Neuronal stem cell (in vitro differentiated cells): Measurements from ENCODE around the gene MOB1A.

Source experiments
- DNase-seq: peaks from one replicate; pipeline ENCODE4 v3.0.0-alpha.2; 2013; ENCODE audit warnings: low spot score
- H2AFZ ChIP-seq: one replicate; pipeline ENCODE4 v1.6.1; 2013; ENCODE audit warnings: mild to moderate bottlenecking, low read length, inconsistent platforms
- H2AK5ac ChIP-seq: 2 replicates; pipeline ENCODE4 v1.6.1; 2013; ENCODE audit warnings: low read depth, mild to moderate bottlenecking, inconsistent platforms, low read length, moderate library complexity, mixed read lengths
- H2BK120ac ChIP-seq: 2 replicates; pipeline ENCODE4 v1.6.1; 2013; ENCODE audit warnings: low read depth, mild to moderate bottlenecking, inconsistent platforms, low read length, moderate library complexity, mixed read lengths
- H2BK12ac ChIP-seq: one replicate; pipeline ENCODE4 v1.6.1; 2013; ENCODE audit warnings: low read length, inconsistent platforms
- H2BK15ac ChIP-seq: 2 replicates; pipeline ENCODE4 v1.6.1; 2013; ENCODE audit warnings: mild to moderate bottlenecking, low read length, inconsistent platforms, mixed read lengths
- H2BK5ac ChIP-seq: one replicate; pipeline ENCODE4 v1.6.1; 2013; ENCODE audit warnings: inconsistent platforms, mild to moderate bottlenecking, low read length, moderate library complexity
- H3K14ac ChIP-seq: one replicate; pipeline ENCODE4 v1.6.1; 2013; ENCODE audit warnings: low read length, inconsistent platforms
- H3K18ac ChIP-seq: 2 replicates; pipeline ENCODE4 v1.6.1; 2013; ENCODE audit warnings: low read length, inconsistent platforms
- H3K23ac ChIP-seq: 2 replicates; pipeline ENCODE4 v1.6.1; 2013; ENCODE audit warnings: low read depth, mild to moderate bottlenecking, mixed read lengths, low read length, inconsistent platforms; ENCODE audit not compliant: poor library complexity
- H3K27ac ChIP-seq: replicated peaks from 3 replicates; pipeline ENCODE4 v1.5.1; 2013; ENCODE audit warnings: low read length, inconsistent platforms
- H3K27me3 ChIP-seq, 3 experiments: 2 replicates each; pipeline ENCODE4 v1.6.1; 2013; ENCODE audit warnings: low read length in 3 of 3, mild to moderate bottlenecking in 2 of 3, inconsistent platforms in 1 of 3, low read depth in 1 of 3, mixed read lengths in 1 of 3, moderate library complexity in 1 of 3; ENCODE audit not compliant: control insufficient read depth in 3 of 3, insufficient read depth in 3 of 3
- H3K36me3 ChIP-seq, 2 donors: replicated peaks in 1 of 2; 2 replicates each; pipeline ENCODE4 v1.6.1; 2013; ENCODE audit warnings: low read length in 2 of 2; ENCODE audit not compliant: control insufficient read depth in 2 of 2, insufficient read depth in 2 of 2
- H3K4ac ChIP-seq: 2 replicates; pipeline ENCODE4 v1.6.1; 2013; ENCODE audit warnings: inconsistent platforms, mild to moderate bottlenecking, low read length, moderate library complexity
- H3K4me1 ChIP-seq, 2 donors: 1 replicate in 1 of 2; 2 replicates in 1 of 2; pipeline ENCODE4 v1.6.1; 2013; ENCODE audit warnings: low read length in 2 of 2, low read depth in 1 of 2; ENCODE audit not compliant: control insufficient read depth in 2 of 2, insufficient read depth in 1 of 2
- H3K4me2 ChIP-seq: one replicate; pipeline ENCODE4 v1.6.1; 2013; ENCODE audit warnings: mild to moderate bottlenecking, low read length, inconsistent platforms; ENCODE audit not compliant: insufficient read depth, poor library complexity, severe bottlenecking
- H3K4me3 ChIP-seq, 2 donors: 2 replicates each; pipeline ENCODE4 v1.5.1; 2013; ENCODE audit warnings: low read length in 2 of 2, mild to moderate bottlenecking in 2 of 2, inconsistent platforms in 1 of 2, moderate library complexity in 1 of 2
- H3K79me1 ChIP-seq: one replicate; pipeline ENCODE4 v1.6.1; 2013; ENCODE audit warnings: low read depth, mild to moderate bottlenecking, inconsistent platforms, low read length, moderate library complexity
- H3K9ac ChIP-seq: one replicate; pipeline ENCODE4 v1.6.1; 2013; ENCODE audit warnings: mild to moderate bottlenecking, low read depth, low read length, inconsistent platforms; ENCODE audit not compliant: poor library complexity
- H3K9me3 ChIP-seq, 2 donors: replicated peaks in 1 of 2; 2 replicates each; pipeline versions ENCODE3 to v1.6.1; 2013; ENCODE audit warnings: low read length in 2 of 2, mild to moderate bottlenecking in 2 of 2, inconsistent platforms in 1 of 2, low read depth in 1 of 2, mixed read lengths in 1 of 2, moderate library complexity in 1 of 2; ENCODE audit not compliant: control insufficient read depth in 2 of 2, insufficient read depth in 1 of 2
- H4K8ac ChIP-seq: one replicate; pipeline ENCODE4 v1.6.1; 2013; ENCODE audit warnings: low read depth, mild to moderate bottlenecking, inconsistent platforms, low read length, moderate library complexity
- H4K91ac ChIP-seq: one replicate; pipeline ENCODE4 v1.6.1; 2013; ENCODE audit warnings: low read length, low read depth, mild to moderate bottlenecking, inconsistent platforms; ENCODE audit not compliant: poor library complexity
- WGBS, 2 donors: extraction: QIAGEN DNeasy Blood & Tissue Kit; methylation state at CpG; one replicate each; pipeline ENCODE4 v1.1.7; 2013; ENCODE audit warnings: missing lambda C conversion rate in 2 of 2, mixed read lengths in 1 of 2; ENCODE audit not compliant: insufficient read length in 2 of 2, insufficient replicate concordance in 1 of 2; ENCODE audit errors: extremely low coverage in 2 of 2; 5-methylcytosine and 5-hydroxymethylcytosine counted together

Gene MOB1A

GRCh38 chr2:74212702-74213410 lies 34.2 kb upstream of the MOB1A start:
- Histone ChIP-seq H4K91ac (no peak overlapping the region), H3K23ac (no peak overlapping the region), H3K9ac (no peak overlapping the region), H2AK5ac (no peak overlapping the region), H2BK120ac (no peak overlapping the region), H3K4me1 (no peaks in the 10 kb centered on the region), H3K27me3 (no peaks in the 10 kb centered on the region), H3K36me3 (peaks cover 19 to 98% of the 10 kb centered on the region in 2 donors), H4K8ac (no peak overlapping the region), H3K14ac (no peak overlapping the region), H3K9me3 (no peaks in the 10 kb centered on the region), H2BK12ac (no peak overlapping the region), H3K4me2 (no peak overlapping the region), H2AFZ (no peak overlapping the region), H2BK15ac (no peak overlapping the region), H3K4ac (no peak overlapping the region), H3K4me3 (no peak overlapping the region), H3K79me1 (peaks cover 1% of the 10 kb centered on the region), H2BK5ac (no peak overlapping the region), H3K18ac (no peak overlapping the region), H3K27ac (no peak overlapping the region)
- DNase-seq: no peak
- no CpG with 5 or more reads among the region's 3 CpGs for WGBS, 2 donors

- Histone ChIP-seq H3K36me3 (peaks cover 9 to 96% of the 10 kb centered on the region in 2 donors), H3K18ac (no peak overlapping the region), H3K4ac (no peak overlapping the region), H3K27ac (no peak overlapping the region), H4K8ac (no peak overlapping the region), H3K14ac (no peak overlapping the region), H3K9ac (no peak overlapping the region), H3K4me3 (no peak overlapping the region), H2BK15ac (no peak overlapping the region), H2AK5ac (no peak overlapping the region), H3K4me1 (peaks cover 0 to 2% of the 10 kb centered on the region in 2 donors), H3K4me2 (no peak overlapping the region), H2BK120ac (no peak overlapping the region), H3K9me3 (no peaks in the 10 kb centered on the region), H4K91ac (no peak overlapping the region), H3K27me3 (no peaks in the 10 kb centered on the region), H3K23ac (no peak overlapping the region), H2BK5ac (no peak overlapping the region), H2AFZ (no peak overlapping the region), H2BK12ac (no peak overlapping the region), H3K79me1 (peaks cover 1% of the 10 kb centered on the region)
- DNase-seq: no peak
- no CpG with 5 or more reads among the region's 6 CpGs for WGBS, 2 donors
Observed at GRCh38 chr2:74206180-74206688, 27.6 kb upstream of the MOB1A start.

GRCh38 chr2:74205596-74205995 lies 26.9 kb upstream of the MOB1A start:
- Histone ChIP-seq H3K4me2 (no peak overlapping the region), H2BK5ac (no peak overlapping the region), H3K14ac (no peak overlapping the region), H2BK120ac (no peak overlapping the region), H3K9ac (no peak overlapping the region), H2AK5ac (no peak overlapping the region), H3K4me3 (no peak overlapping the region), H4K91ac (no peak overlapping the region), H2AFZ (no peak overlapping the region), H3K27me3 (no peaks in the 10 kb centered on the region), H3K79me1 (peaks cover 1% of the 10 kb centered on the region), H3K23ac (no peak overlapping the region), H3K4me1 (peaks cover 0 to 2% of the 10 kb centered on the region in 2 donors), H3K18ac (no peak overlapping the region), H4K8ac (no peak overlapping the region), H2BK15ac (no peak overlapping the region), H2BK12ac (no peak overlapping the region), H3K9me3 (no peaks in the 10 kb centered on the region), H3K27ac (no peak overlapping the region), H3K36me3 (peaks cover 7 to 93% of the 10 kb centered on the region in 2 donors), H3K4ac (no peak overlapping the region)
- no peak for DNase-seq
- no CpG with 5 or more reads among the region's 6 CpGs for WGBS, 2 donors

- H2BK5ac ChIP-seq: no peak overlapping the region
- no peak overlapping the region for H3K4me3 ChIP-seq
- no peak for DNase-seq
- H3K18ac ChIP-seq: no peak overlapping the region
- peaks cover 1% of the 10 kb centered on the region for H3K79me1 ChIP-seq
- no peak overlapping the region for H2AK5ac ChIP-seq
- H2AFZ ChIP-seq: no peak overlapping the region
- H2BK12ac ChIP-seq: no peak overlapping the region
- no peak overlapping the region for H3K9ac ChIP-seq
- H3K27me3 ChIP-seq: no peaks in the 10 kb centered on the region
- no peaks in the 10 kb centered on the region for H3K9me3 ChIP-seq
- H3K4me2 ChIP-seq: no peak overlapping the region
- H3K4me1 ChIP-seq: peaks cover 0 to 2% of the 10 kb centered on the region in 2 donors
- no peak overlapping the region for H3K27ac ChIP-seq
- H3K4ac ChIP-seq: no peak overlapping the region
- no peak overlapping the region for H3K14ac ChIP-seq
- no peak overlapping the region for H2BK15ac ChIP-seq
- no peak overlapping the region for H2BK120ac ChIP-seq
- H4K91ac ChIP-seq: no peak overlapping the region
- H3K23ac ChIP-seq: no peak overlapping the region
- H3K36me3 ChIP-seq: peaks cover 7 to 89% of the 10 kb centered on the region in 2 donors
- WGBS, 2 donors: no CpG with 5 or more reads among the region's 5 CpGs
- H4K8ac ChIP-seq: no peak overlapping the region
Observed at GRCh38 chr2:74205113-74205512, 26.4 kb upstream of the MOB1A start.
